ENCODE measurements around the gene CPHXL2. TPM values are rescaled to one million over a fixed set of nuclear protein-coding genes. Genes with fewer than 3 reads are reported as not detected.
A peak's percentile ranks its signal among the peaks of the same experiment; 100 is the strongest.

Gene CPHXL2
- total RNA-seq, 2 donors from 2014 or later: not detected

DNA sequence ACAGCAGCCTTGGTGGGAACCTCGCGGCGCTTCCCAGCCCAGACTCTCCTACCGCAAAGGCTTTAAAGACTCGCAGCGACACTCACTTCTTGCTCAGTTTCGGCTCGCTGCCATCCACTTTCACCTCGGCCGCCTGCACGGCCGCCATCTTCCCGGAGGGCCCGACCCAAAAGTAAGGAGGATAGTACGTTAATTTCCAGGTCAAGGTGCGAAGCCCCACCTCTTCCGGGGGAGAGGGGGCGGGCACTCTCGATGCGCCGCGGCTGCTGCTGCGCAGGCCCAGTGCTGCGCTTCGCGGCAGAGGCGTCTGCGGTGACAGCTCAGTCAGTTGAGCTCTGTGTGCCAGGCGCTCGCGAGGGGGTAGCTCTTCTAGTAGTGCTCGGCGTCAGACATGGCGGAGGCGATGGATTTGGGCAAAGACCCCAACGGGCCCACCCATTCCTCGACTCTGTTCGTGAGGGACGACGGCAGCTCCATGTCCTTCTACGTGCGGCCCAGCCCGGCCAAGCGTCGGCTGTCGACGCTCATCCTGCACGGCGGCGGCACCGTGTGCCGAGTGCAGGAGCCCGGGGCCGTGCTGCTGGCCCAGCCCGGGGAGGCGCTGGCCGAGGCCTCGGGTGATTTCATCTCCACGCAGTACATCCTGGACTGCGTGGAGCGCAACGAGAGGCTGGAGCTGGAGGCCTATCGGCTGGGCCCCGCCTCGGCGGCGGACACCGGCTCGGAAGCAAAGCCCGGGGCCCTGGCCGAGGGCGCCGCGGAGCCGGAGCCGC is 29.1 kb downstream of the CPHXL2 start, which contains the start of the genes KARS1 and TERF2IP:
Gene KARS1, minus strand, starts transcription at position 174 of the 773 bp plus-strand sequence. Its CDS starts 26 bp downstream, at position 148.
Gene TERF2IP, plus strand, starts transcription at position 282 of the 773 bp plus-strand sequence. Its CDS starts 110 bp downstream, at position 392.
- intact Hi-C loops (cut with DNase I): loop anchor here (5.0 kb wide), 1 partner anchor 80 kb away; the partner anchor contains the start of gene GABARAPL2
- under 1% methylated on average over 62 of the region's 76 CpGs for WGBS

DNA sequence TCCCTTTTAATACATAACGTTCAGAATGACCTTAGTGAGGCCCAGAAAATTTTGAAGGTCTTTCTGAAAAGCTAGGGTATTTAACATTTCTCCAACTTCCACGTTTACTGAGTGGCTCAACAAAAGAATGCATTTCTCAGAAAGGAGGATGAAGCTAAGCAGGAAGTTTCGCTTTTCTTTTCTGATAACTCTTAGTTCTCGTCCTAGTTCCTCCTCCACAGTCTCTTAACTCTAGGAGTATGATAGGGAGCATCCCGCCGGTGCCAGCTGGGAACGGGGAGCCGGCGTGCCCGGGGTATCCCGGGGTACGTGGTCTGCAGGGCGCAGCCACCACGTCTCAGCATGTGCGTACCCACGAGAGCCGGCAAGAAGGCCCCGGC is 29.7 kb downstream of the CPHXL2 start:
- no peak for TF ChIP-seq POLR2AphosphoS5 (IDR thresholded peaks at IDR 0.05)
- TF ChIP-seq, protein P1, sequence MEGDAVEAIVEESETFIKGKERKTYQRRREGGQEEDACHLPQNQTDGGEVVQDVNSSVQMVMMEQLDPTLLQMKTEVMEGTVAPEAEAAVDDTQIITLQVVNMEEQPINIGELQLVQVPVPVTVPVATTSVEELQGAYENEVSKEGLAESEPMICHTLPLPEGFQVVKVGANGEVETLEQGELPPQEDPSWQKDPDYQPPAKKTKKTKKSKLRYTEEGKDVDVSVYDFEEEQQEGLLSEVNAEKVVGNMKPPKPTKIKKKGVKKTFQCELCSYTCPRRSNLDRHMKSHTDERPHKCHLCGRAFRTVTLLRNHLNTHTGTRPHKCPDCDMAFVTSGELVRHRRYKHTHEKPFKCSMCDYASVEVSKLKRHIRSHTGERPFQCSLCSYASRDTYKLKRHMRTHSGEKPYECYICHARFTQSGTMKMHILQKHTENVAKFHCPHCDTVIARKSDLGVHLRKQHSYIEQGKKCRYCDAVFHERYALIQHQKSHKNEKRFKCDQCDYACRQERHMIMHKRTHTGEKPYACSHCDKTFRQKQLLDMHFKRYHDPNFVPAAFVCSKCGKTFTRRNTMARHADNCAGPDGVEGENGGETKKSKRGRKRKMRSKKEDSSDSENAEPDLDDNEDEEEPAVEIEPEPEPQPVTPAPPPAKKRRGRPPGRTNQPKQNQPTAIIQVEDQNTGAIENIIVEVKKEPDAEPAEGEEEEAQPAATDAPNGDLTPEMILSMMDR (IDR thresholded peaks at IDR 0.05): no peak
- TF ChIP-seq POLR2A (IDR thresholded peaks at IDR 0.05): no peak
- Histone ChIP-seq H3K27ac (peak overlapping the region; percentile 97 to 99), H3K9me3 (no peaks in the 10 kb centered on the region), H3K4me1 (replicated peaks) (peaks cover 13% of the 10 kb centered on the region), H3K27me3 (replicated peaks; ENCODE audit: insufficient read depth) (no peaks in the 10 kb centered on the region), H3K4me3 (peak overlapping the region; percentile 94 to 97), H3K36me3 (peaks cover 0 to 7% of the 10 kb centered on the region in 2 donors)
- WGBS: under 1% methylated on average over 15 of the region's 18 CpGs
- intact Hi-C loops (cut with DNase I): loop anchor here (5.0 kb wide), 1 partner anchor 80 kb away; the partner anchor contains the start of gene GABARAPL2
- DNase-seq (ENCODE audit: low spot score): no peak

More for the DNA sequence above, 29.1 kb downstream of the CPHXL2 start, which contains the start of the genes KARS1 and TERF2IP:
- peak; percentile 94 for DNase-seq (ENCODE audit: low spot score)
- TF ChIP-seq POLR2A (IDR thresholded peaks at IDR 0.05) (peak; percentile 98), POLR2AphosphoS5 (IDR thresholded peaks at IDR 0.05) (peak; percentile 99)
- TF ChIP-seq, protein P1 (IDR thresholded peaks at IDR 0.05): peak in 1 of 4 experiments; percentile 20
- no peaks in the 10 kb centered on the region for H3K27me3 ChIP-seq (replicated peaks; ENCODE audit: insufficient read depth)
- H3K4me1 ChIP-seq (replicated peaks): peaks cover 13% of the 10 kb centered on the region
- H3K27ac ChIP-seq: peak within 1 kb of the TSS; percentile 97 to 99
- H3K4me3 ChIP-seq: peak within 1 kb of the TSS; percentile 94 to 97
- H3K9me3 ChIP-seq: no peaks in the 10 kb centered on the region
- H3K36me3 ChIP-seq: peaks cover 0 to 7% of the 10 kb centered on the region in 2 donors

DNA sequence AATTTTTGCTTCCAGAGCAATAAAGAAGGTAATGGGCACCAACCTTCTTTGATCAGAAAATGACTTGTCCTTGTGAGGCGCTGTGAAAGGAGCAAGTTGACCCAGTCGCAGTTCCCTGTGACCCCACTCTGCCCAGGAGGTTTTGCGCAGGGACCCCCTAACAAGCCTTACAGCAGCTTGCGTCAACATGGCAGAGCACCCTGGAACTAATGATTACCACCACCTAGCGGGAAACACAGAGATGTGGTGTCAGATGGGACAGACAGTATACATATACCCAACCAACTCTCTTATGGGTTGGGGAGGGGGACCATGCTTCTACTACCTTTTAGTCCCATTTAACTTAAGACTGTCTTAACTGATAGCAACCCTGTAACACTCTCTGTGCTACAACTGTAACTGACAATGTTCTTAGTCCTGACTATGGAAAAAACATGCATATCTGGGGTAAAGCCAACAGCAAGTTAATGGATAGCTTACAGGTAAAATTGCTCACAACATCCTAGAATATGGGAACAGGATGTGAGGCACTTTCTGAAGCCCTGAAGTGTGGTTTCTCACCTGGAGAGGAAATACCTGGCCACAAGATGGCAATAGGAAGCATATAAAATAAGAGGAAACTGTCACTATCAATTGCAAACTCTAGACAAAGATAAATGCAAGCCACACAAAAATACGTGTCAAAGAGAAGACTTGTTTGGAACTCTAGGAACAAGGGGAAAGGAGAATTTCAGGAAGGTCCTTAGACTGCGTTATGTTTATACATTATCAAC is 32.4 kb downstream of the CPHXL2 start:
- no peaks in the 10 kb centered on the region for H3K9me3 ChIP-seq
- peaks cover 4% of the 10 kb centered on the region for H3K4me1 ChIP-seq (replicated peaks)
- no peak overlapping the region for H3K4me3 ChIP-seq
- DNase-seq (ENCODE audit: low spot score): no peak
- no peak overlapping the region for H3K27ac ChIP-seq
- 87% methylated on average over 7 of the region's 7 CpGs for WGBS
- TF ChIP-seq POLR2A (IDR thresholded peaks at IDR 0.05) (no peak), POLR2AphosphoS5 (IDR thresholded peaks at IDR 0.05) (no peak)
- TF ChIP-seq, protein P1 (IDR thresholded peaks at IDR 0.05): no peak
- intact Hi-C loops (cut with DNase I): loop anchor here (5.0 kb wide), 1 partner anchor 77 kb away; the partner anchor contains the start of gene GABARAPL2
- no peaks in the 10 kb centered on the region for H3K27me3 ChIP-seq (replicated peaks; ENCODE audit: insufficient read depth)
- peaks cover 0 to 18% of the 10 kb centered on the region in 2 donors for H3K36me3 ChIP-seq

DNA sequence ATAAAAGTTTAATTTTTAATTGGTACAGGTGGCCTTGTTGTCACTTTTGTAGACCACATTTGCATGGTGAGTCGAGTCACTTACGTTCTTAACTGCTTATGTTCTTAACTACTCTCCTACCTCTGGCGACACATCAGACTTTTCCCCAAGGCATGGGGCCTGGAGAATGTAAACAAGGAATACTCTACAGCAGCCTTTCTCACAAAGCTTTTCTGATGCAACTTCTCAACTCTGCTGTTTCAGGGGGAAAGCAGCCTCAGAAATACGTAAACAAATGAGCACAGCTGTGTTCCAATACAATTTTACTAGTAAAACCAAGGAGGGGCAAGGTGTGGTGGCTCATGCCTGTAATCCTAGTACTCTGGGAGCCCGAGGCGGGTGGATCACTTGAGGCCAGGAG is 36.2 kb downstream of the CPHXL2 start:
- Histone ChIP-seq H3K36me3 (peaks cover 0 to 21% of the 10 kb centered on the region in 2 donors), H3K4me3 (no peak overlapping the region), H3K27me3 (replicated peaks; ENCODE audit: insufficient read depth) (no peaks in the 10 kb centered on the region), H3K4me1 (replicated peaks) (peaks cover 4% of the 10 kb centered on the region), H3K27ac (no peak overlapping the region), H3K9me3 (no peaks in the 10 kb centered on the region)
- no peak for DNase-seq (ENCODE audit: low spot score)
- intact Hi-C loops (cut with DNase I): no loop called here
- TF ChIP-seq, protein P1 (IDR thresholded peaks at IDR 0.05): no peak
- no peak for TF ChIP-seq POLR2AphosphoS5 (IDR thresholded peaks at IDR 0.05)
- TF ChIP-seq POLR2A (IDR thresholded peaks at IDR 0.05): no peak
- WGBS: 71% methylated on average over 6 of the region's 6 CpGs
